ENCODE results near the gene PASD1. TPM values are rescaled to one million over a fixed set of nuclear protein-coding genes. Genes with fewer than 3 reads are reported as not detected.

Gene PASD1
- total and polyA plus RNA-seq, 10 of the 15 experiments (the other 5 are each of a cell fraction or from before 2014, with no cell fraction given): under 0.01 to 0.01 TPM; not detected in 8

DNA sequence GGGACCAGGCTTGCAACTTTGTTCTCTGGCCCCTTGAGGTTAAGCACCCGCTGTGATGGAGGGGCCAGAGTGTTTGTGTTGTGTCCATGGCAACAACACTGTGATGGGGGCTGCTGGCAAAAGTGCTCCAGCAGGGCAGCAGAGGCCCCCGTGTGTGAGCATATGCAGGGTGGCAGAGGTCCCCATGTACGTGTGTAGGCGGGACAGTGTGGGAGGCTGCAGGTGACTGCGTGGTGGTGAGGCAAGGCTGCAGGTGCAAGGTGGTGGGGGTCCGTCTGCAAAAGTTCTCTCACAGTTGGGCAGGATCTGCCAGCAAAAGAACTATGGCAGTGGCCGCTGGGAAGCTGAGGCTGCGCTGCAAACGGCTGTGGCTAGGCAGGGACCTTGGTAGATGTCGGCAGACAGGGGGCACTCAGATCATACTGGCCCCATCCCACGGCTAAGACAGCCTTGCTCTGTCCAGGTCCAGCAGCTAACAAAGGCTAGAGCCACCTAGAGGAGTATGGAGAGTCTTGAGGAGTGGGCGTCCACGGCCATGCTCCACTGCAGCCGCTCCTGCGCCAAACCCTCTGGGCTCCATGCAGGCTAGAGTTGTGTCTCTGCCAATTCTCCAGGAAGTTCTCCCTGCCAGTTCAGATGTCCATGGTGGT is 46.8 kb upstream of the PASD1 start:
- Histone ChIP-seq H3K36me3 (ENCODE audit: control insufficient read depth in 2 of 2, insufficient read depth in 2 of 2, low read length in 1 of 2) (no peaks in the 10 kb centered on the region), H3K9me3 (replicated peaks; ENCODE audit: control insufficient read depth, insufficient read depth, low read length) (no peaks in the 10 kb centered on the region), H4K20me1 (ENCODE audit: control insufficient read depth, insufficient read depth) (no peaks in the 10 kb centered on the region), H3K27ac (ENCODE audit: control insufficient read depth, insufficient read depth) (no peak overlapping the region), H3K79me2 (ENCODE audit: control insufficient read depth, insufficient read depth, low read length) (no peaks in the 10 kb centered on the region), H2AFZ (ENCODE audit: control insufficient read depth, low read depth, low read length) (no peak overlapping the region), H3K4me1 (ENCODE audit: control insufficient read depth, insufficient read depth, low read length) (no peaks in the 10 kb centered on the region), H3K4me2 (ENCODE audit: control insufficient read depth, insufficient read depth) (no peak overlapping the region), H3K9ac (ENCODE audit: control insufficient read depth, insufficient read depth, low read length) (no peak overlapping the region), H3K4me3 (no peak overlapping the region), H3K27me3 (replicated peaks in 1 of 2; ENCODE audit: control insufficient read depth in 2 of 2, insufficient read depth in 2 of 2, low read length in 1 of 2) (no peaks in the 10 kb centered on the region)
- CTCF ChIA-PET: no interaction called here
- RAD21 ChIA-PET (ENCODE audit: unreplicated experiment): no interaction called here
- POLR2A ChIA-PET: no interaction called here
- SMC1A ChIA-PET (ENCODE audit: uncharacterized antibody, unreplicated experiment): no interaction called here
- FAIRE-seq (no peak), DNase-seq (ENCODE audit: low read depth, low spot score) (no peak), ATAC-seq (no peak)
- BruUV-seq (replicated peaks): no TSS peak
- intact Hi-C loops (cut with micrococcal nuclease; ENCODE audit: unreplicated experiment) (loop anchor here (10.0 kb wide), 1 partner anchor 58 kb away; no protein-coding TSS in a partner anchor), in situ Hi-C loops (cut with MboI) (no loop called here)
- WGBS (ENCODE audit: insufficient coverage, insufficient replicate concordance, low lambda C conversion rate, missing lambda C conversion rate): 37% methylated on average over 15 of the region's 15 CpGs
- no peak for TF ChIP-seq FOXK2 (IDR thresholded peaks at IDR 0.05)
- no peak for TF ChIP-seq HDAC2 (IDR thresholded peaks at IDR 0.05)
- TF ChIP-seq, protein P1, sequence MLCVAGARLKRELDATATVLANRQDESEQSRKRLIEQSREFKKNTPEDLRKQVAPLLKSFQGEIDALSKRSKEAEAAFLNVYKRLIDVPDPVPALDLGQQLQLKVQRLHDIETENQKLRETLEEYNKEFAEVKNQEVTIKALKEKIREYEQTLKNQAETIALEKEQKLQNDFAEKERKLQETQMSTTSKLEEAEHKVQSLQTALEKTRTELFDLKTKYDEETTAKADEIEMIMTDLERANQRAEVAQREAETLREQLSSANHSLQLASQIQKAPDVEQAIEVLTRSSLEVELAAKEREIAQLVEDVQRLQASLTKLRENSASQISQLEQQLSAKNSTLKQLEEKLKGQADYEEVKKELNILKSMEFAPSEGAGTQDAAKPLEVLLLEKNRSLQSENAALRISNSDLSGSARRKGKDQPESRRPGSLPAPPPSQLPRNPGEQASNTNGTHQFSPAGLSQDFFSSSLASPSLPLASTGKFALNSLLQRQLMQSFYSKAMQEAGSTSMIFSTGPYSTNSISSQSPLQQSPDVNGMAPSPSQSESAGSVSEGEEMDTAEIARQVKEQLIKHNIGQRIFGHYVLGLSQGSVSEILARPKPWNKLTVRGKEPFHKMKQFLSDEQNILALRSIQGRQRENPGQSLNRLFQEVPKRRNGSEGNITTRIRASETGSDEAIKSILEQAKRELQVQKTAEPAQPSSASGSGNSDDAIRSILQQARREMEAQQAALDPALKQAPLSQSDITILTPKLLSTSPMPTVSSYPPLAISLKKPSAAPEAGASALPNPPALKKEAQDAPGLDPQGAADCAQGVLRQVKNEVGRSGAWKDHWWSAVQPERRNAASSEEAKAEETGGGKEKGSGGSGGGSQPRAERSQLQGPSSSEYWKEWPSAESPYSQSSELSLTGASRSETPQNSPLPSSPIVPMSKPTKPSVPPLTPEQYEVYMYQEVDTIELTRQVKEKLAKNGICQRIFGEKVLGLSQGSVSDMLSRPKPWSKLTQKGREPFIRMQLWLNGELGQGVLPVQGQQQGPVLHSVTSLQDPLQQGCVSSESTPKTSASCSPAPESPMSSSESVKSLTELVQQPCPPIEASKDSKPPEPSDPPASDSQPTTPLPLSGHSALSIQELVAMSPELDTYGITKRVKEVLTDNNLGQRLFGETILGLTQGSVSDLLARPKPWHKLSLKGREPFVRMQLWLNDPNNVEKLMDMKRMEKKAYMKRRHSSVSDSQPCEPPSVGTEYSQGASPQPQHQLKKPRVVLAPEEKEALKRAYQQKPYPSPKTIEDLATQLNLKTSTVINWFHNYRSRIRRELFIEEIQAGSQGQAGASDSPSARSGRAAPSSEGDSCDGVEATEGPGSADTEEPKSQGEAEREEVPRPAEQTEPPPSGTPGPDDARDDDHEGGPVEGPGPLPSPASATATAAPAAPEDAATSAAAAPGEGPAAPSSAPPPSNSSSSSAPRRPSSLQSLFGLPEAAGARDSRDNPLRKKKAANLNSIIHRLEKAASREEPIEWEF (IDR thresholded peaks at IDR 0.05; ENCODE audit: insufficient replicate concordance, low read depth, low read length): no peak
- TF ChIP-seq FOXM1 (IDR thresholded peaks at IDR 0.05; ENCODE audit: low read depth, low read length): no peak
- TF ChIP-seq MTA2 (IDR thresholded peaks at IDR 0.05; ENCODE audit: low read depth): no peak
- TF ChIP-seq, protein P2, sequence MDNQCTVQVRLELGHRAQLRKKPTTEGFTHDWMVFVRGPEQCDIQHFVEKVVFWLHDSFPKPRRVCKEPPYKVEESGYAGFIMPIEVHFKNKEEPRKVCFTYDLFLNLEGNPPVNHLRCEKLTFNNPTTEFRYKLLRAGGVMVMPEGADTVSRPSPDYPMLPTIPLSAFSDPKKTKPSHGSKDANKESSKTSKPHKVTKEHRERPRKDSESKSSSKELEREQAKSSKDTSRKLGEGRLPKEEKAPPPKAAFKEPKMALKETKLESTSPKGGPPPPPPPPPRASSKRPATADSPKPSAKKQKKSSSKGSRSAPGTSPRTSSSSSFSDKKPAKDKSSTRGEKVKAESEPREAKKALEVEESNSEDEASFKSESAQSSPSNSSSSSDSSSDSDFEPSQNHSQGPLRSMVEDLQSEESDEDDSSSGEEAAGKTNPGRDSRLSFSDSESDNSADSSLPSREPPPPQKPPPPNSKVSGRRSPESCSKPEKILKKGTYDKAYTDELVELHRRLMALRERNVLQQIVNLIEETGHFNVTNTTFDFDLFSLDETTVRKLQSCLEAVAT (IDR thresholded peaks at IDR 0.05): no peak
- TF ChIP-seq, protein P3, sequence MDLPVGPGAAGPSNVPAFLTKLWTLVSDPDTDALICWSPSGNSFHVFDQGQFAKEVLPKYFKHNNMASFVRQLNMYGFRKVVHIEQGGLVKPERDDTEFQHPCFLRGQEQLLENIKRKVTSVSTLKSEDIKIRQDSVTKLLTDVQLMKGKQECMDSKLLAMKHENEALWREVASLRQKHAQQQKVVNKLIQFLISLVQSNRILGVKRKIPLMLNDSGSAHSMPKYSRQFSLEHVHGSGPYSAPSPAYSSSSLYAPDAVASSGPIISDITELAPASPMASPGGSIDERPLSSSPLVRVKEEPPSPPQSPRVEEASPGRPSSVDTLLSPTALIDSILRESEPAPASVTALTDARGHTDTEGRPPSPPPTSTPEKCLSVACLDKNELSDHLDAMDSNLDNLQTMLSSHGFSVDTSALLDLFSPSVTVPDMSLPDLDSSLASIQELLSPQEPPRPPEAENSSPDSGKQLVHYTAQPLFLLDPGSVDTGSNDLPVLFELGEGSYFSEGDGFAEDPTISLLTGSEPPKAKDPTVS (IDR thresholded peaks at IDR 0.05; ENCODE audit: low read depth, low read length): no peak
- TF ChIP-seq EP300 (IDR thresholded peaks at IDR 0.05; ENCODE audit: borderline replicate concordance in 1 of 2, control insufficient read depth in 1 of 2, low read depth in 2 of 2, low read length in 2 of 2): no peak
- TF ChIP-seq MEF2A (IDR thresholded peaks at IDR 0.05; ENCODE audit: insufficient read depth, low read depth, low read length): no peak
